GM21786 (cell line): Measurements from ENCODE around the gene UBLCP1.
"Not testable (repeated sequence)": the region's sequence is repeated elsewhere in the genome, so short reads cannot be mapped to it uniquely, and the experiment has no call there.

Experiments
- ATAC-seq: cut with Tn5 transposase; IDR thresholded peaks from one replicate; pipeline ENCODE4 v1.9.1; 2021; ENCODE audit not compliant: unreplicated experiment

The UBLCP1 gene, protein sequence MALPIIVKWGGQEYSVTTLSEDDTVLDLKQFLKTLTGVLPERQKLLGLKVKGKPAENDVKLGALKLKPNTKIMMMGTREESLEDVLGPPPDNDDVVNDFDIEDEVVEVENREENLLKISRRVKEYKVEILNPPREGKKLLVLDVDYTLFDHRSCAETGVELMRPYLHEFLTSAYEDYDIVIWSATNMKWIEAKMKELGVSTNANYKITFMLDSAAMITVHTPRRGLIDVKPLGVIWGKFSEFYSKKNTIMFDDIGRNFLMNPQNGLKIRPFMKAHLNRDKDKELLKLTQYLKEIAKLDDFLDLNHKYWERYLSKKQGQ

GRCh38 chr5:159262859-159263568 is at the start of gene UBLCP1:
Gene UBLCP1 (plus strand): TSS chr5:159263290. CDS start chr5:159268916, 5,626 bp downstream.
- ATAC-seq, result peak; percentile 94

DNA sequence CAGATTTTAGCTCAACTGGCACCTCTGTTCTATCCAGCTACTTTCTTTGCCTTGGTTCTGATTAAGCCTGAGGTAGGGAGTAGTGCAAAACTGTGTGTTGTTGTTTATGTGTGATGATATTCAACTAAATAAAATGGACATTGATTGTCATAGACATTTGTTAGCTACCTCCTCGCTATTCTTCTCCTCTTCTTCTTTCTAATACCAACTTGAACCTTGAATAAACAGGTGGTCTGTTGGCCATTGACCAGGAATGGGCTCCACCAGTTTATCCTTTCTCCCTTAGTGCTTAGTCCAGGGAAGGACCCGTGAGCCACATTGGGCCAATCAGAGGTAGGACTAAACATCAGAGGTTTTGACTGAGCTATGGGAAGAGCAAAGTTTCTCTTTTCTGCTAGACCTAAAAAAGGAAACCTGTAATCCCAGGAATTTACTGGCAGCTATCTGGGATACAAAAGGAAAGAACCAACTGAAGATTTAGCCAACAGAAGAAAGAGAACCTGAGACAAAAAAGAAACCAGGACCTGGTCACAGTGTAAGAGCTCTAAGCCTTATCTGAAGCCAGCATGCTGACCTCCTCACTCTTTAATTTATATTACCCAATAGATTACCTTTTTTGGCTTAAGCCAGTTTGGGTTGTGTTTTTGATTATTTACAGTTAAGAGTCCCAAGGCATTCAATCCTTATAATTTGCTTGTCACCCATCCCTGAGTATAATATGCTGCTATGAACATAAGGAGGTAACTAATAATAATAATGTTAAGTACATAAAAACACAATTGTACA is 48.4 kb upstream of the UBLCP1 start:
- ATAC-seq, result no peak

DNA sequence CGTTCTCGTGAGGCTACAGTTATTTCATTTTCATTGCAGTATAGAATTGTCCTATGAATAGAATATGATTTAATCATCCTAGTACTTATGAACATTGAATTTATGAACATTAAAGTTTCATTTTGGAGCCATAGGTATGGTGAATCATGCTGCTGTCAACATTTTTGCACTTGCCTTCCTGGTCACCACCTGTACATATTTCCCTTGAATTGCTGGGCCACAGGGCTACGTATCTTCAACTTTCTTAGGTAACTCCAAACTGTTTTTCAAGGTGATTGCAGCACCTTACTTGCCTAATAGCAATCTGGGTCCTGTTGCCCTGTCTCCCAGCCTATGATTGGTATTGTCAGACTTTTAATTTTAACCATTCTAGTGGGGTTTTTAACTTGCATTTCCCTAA is 47.2 kb upstream of the UBLCP1 start:
- ATAC-seq, result no peak

GRCh38 chr5:159216454-159216853 is 46.6 kb upstream of the UBLCP1 start:
- ATAC-seq, result no peak

- ATAC-seq, result no peak
These were observed 45.9 kb upstream of the UBLCP1 start for GRCh38 chr5:159217236-159217635.

DNA sequence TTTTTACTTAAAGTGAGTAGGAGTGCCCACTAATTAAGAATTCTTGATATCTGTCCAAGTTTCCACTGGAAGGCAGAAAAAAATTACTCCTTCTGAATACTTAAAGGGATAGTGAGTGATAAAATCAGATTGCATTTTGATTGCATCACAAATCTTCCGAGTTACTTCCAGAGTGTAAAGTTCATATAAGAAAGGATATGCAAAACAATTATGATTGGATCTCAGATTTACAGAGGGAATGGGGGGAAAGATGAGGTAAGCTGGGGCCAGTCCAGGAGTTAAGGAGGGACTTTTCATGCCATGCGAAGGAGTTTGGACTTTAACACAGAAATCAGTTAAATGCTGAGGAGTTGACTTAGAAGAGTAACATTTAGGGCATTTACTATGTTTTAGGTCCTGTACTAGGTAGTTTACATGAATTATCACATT is 44.5 kb upstream of the UBLCP1 start:
- no peak for ATAC-seq

GRCh38 chr5:159220206-159220605 is 42.9 kb upstream of the UBLCP1 start:
- ATAC-seq, result no peak

- ATAC-seq, result no peak
These were observed 39.6 kb upstream of the UBLCP1 start for GRCh38 chr5:159223469-159223868.

GRCh38 chr5:159224471-159224870 is 38.6 kb upstream of the UBLCP1 start:
- no peak for ATAC-seq

DNA sequence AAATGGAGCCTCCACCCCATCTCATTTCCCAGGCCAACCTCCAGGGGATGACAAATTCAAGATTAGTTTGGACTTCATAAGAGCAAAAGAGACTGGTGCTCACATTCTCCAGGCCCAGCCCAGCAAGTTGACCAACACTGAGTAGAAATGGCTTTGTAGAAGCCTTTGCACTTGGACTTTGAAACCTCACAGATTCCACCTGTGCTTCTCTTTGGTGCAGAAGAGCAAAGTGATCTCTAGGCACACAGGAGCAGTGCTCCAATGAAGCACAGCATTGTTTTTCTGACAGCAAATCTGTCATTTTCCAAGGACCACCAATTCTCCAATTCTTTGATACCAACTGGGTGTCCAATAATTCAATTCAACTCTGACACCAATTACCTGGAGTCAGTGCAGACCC is 36.6 kb upstream of the UBLCP1 start:
- no peak for ATAC-seq

GRCh38 chr5:159227452-159227851 is 35.6 kb upstream of the UBLCP1 start:
- ATAC-seq, result no peak

DNA sequence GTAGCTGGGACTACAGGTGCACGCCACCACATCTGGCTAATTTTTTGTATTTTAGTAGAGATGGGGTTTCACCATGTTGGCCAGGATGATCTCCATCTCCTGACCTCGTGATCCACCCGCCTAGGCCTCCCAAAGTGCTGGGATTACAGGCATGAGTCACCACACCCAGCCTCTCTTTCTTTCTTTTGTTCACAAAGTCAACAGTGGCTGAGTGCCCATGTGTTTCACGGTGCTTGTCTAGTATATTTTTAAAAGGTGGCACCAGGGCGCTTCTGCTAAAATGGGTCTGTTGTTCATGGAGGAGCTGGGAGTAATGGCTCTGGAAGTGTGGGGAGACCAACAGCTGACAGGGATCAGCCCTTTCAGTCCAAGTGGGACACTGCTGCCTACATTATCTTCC is 35.0 kb upstream of the UBLCP1 start:
- not testable (repeated sequence) for ATAC-seq

DNA sequence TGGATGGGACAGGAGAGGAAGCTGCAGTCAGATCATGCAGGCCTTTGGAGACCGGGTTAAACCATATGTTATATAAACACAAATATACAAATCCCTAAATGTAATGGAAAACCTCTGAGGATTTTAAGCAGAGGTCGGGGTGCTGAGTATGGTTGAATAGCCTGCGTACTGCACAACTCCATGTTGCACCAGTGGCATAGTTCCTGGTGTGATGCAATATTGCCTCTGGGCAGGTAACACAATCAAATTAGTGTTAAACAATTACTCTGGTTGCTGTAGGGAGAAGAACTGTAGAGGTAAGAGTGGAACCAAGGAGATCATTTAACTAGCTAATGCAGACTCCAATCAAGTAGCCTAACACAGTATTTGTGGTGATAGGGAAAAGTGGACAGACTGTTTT is 32.4 kb upstream of the UBLCP1 start:
- ATAC-seq, result no peak

DNA sequence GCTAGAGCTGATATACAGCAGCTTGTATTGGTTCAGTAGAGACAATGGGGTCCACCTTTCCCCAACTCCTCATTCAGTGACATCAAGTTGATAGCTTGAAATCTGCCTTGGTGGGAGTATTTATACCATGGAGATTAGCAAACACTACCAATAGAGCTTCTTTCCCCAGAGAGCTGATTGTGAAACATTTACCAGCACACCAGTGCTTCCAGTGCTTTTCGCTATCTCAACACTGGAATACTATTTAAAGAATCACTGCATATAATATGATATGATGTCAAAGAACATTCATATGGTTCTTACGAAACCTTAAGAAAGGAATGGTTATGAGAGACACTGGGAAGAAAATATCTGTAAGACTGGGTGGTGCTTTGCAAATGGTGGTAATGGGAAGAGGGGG is 31.9 kb upstream of the UBLCP1 start:
- ATAC-seq, result no peak

DNA sequence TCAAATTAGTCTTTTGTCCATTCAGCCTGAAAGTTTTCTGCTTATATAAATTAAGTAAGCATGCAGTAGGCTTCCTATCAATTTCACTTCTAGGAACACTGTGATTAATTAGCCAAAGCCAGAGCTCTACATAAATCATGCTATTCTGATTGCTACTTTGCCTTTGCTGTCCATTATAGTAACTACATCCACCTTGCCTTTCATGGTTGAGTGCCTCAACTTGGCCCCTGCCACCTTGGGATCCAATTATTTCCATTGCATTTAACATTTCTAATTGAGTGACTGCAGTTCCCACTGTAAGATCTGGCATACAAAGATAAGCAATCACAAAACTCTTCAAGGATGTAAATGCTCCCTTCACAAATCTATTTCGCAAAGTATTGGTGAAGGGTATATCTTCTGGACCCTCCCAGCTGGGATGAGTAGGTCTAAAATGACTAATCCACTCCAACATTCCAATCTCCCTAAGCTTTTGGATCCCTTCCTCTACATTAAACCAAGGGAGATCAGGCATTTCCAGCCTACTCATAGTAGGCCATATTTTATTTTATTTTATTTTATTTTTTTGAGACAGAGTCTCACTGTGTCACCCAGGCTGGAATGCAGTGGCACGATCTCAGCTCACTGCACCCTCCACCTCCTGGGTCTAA is 27.1 kb upstream of the UBLCP1 start:
- ATAC-seq, result not testable (repeated sequence)

DNA sequence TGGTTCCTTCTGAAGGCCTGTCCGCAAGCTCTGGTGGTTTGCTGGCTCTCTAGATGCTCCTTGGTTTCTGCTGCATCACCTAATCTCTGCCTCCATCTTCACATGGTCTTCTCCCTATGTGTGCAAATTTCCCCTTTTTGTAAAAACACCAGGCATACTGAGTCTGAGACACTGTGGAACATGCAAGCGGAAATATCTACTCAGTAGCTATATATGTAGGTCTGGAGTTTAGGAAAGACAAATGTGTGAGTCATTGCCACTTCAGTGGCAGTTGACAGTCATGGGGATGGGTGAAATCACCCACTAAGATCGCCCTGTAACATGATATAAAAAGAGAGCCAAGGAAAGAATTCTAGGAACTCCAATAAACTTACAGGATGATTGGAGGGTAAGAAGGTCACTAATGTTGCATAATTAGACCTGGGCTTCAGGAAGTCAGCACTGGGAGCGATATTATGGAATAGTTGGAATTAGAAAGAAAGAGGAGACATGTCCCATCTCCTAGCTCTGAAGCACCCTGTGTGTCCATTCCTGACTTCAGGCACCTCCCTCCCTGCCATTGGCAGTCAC is 22.7 kb upstream of the UBLCP1 start:
- no peak for ATAC-seq

GRCh38 chr5:159241946-159242552 is 21.0 kb upstream of the UBLCP1 start:
- no peak for ATAC-seq

DNA sequence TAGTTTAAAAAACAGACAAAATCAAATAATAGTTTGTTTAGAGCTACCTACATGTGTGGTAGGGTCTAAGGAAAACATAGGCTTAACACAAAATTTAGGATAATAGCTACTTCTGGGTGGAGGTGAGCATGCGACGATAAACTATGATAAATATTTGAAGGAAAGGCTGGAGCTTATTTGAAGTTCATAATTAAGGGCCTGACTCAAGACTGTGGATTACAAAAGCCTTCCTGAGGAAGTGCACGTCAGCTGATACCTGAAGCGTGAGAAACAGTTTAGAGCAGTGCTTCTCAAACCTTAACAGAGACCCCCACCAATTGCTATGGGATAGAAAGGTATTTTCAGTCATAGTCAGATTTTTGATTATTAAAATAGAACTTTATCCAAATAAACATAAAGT is 20.4 kb upstream of the UBLCP1 start:
- no peak for ATAC-seq

GRCh38 chr5:159243385-159243784 is 19.7 kb upstream of the UBLCP1 start:
- no peak for ATAC-seq

- ATAC-seq, result no peak
These were observed 18.9 kb upstream of the UBLCP1 start for GRCh38 chr5:159244163-159244562.
